H9 (cell line): Measurements from ENCODE around the gene CCDC40. TPM values are rescaled to one million over a fixed set of nuclear protein-coding genes. Genes with fewer than 3 reads are reported as not detected.

ENCODE experiments used
- DNase-seq: peaks from one replicate; pipeline ENCODE4 v3.0.0-alpha.2; 2017
- H2AFZ ChIP-seq: one replicate; pipeline ENCODE4 v1.6.1; 2013; ENCODE audit warnings: mild to moderate bottlenecking, low read length, control low read depth, moderate library complexity
- H2AK5ac ChIP-seq: 2 replicates; pipeline ENCODE4 v1.6.1; 2013; ENCODE audit warnings: low read length, control low read depth, mixed read lengths; ENCODE audit not compliant: insufficient read length
- H2BK120ac ChIP-seq: one replicate; pipeline ENCODE4 v1.6.1; 2013; ENCODE audit warnings: low read depth, mild to moderate bottlenecking, low read length, control low read depth, inconsistent platforms; ENCODE audit not compliant: poor library complexity, severe bottlenecking
- H2BK12ac ChIP-seq: 2 replicates; pipeline ENCODE4 v1.6.1; 2013; ENCODE audit warnings: low read length, control low read depth, mixed read lengths, low read depth; ENCODE audit not compliant: insufficient read length
- H2BK15ac ChIP-seq: 2 replicates; pipeline ENCODE4 v1.6.1; 2013; ENCODE audit warnings: low read depth, low read length, control low read depth
- H2BK20ac ChIP-seq: one replicate; pipeline ENCODE4 v1.6.1; 2013; ENCODE audit warnings: low read depth, mild to moderate bottlenecking, low read length, control low read depth, inconsistent platforms; ENCODE audit not compliant: poor library complexity, severe bottlenecking
- H2BK5ac ChIP-seq: 2 replicates; pipeline ENCODE4 v1.6.1; 2013; ENCODE audit warnings: low read length, control low read depth, mixed read lengths; ENCODE audit not compliant: insufficient read length
- H3K14ac ChIP-seq: 2 replicates; pipeline ENCODE4 v1.6.1; 2013; ENCODE audit warnings: low read length, control low read depth; ENCODE audit not compliant: insufficient read depth
- H3K18ac ChIP-seq: 2 replicates; pipeline ENCODE4 v1.6.1; 2013; ENCODE audit warnings: low read depth, mild to moderate bottlenecking, mixed read lengths, low read length, control low read depth; ENCODE audit not compliant: insufficient read length
- H3K23ac ChIP-seq: 2 replicates; pipeline ENCODE4 v1.6.1; 2013; ENCODE audit warnings: low read length, control low read depth, mixed read lengths, low read depth; ENCODE audit not compliant: insufficient read length
- H3K23me2 ChIP-seq: 2 replicates; pipeline ENCODE4 v1.6.1; 2013; ENCODE audit warnings: low read depth, mild to moderate bottlenecking, mixed read lengths, low read length, control low read depth; ENCODE audit not compliant: insufficient read length, poor library complexity, severe bottlenecking
- H3K27ac ChIP-seq: 2 replicates; pipeline ENCODE4 v1.5.1; 2013; ENCODE audit warnings: low read length, control low read depth, mixed read lengths, low read depth; ENCODE audit not compliant: insufficient read length
- H3K27me3 ChIP-seq: 2 replicates; pipeline ENCODE4 v1.6.1; 2013; ENCODE audit warnings: low read length, control low read depth, inconsistent platforms; ENCODE audit not compliant: insufficient read depth
- H3K4ac ChIP-seq: 2 replicates; pipeline ENCODE4 v1.6.1; 2013; ENCODE audit warnings: low read depth, mild to moderate bottlenecking, control low read depth, inconsistent platforms, low read length, moderate library complexity
- H3K4me1 ChIP-seq: 2 replicates; pipeline ENCODE4 v1.6.1; 2013; ENCODE audit warnings: low read length, control low read depth, inconsistent platforms; ENCODE audit not compliant: insufficient read depth
- H3K4me2 ChIP-seq: 2 replicates; pipeline ENCODE4 v1.6.1; 2013; ENCODE audit warnings: low read length, control low read depth, mixed read lengths; ENCODE audit not compliant: insufficient read length, insufficient read depth
- H3K56ac ChIP-seq: 2 replicates; pipeline ENCODE4 v1.6.1; 2013; ENCODE audit warnings: low read depth, mild to moderate bottlenecking, mixed read lengths, low read length, control low read depth; ENCODE audit not compliant: insufficient read length
- H3K79me1 ChIP-seq: 2 replicates; pipeline ENCODE4 v1.6.1; 2013; ENCODE audit warnings: low read depth, mild to moderate bottlenecking, moderate library complexity, low read length, control low read depth, inconsistent platforms; ENCODE audit not compliant: insufficient read depth, poor library complexity, severe bottlenecking
- H3K79me2 ChIP-seq: 2 replicates; pipeline ENCODE4 v1.6.1; 2013; ENCODE audit warnings: low read length, control low read depth, inconsistent platforms; ENCODE audit not compliant: insufficient read depth
- H3K9ac ChIP-seq: 2 replicates; pipeline ENCODE4 v1.6.1; 2013; ENCODE audit warnings: low read length, control low read depth, mixed read lengths; ENCODE audit not compliant: insufficient read length; ENCODE audit errors: extremely low read depth
- H3K9me3 ChIP-seq: one replicate; pipeline ENCODE4 v1.6.1; 2013; ENCODE audit warnings: low read depth, low read length, inconsistent platforms; ENCODE audit not compliant: control insufficient read depth
- H3T11ph ChIP-seq: one replicate; pipeline ENCODE4 v1.6.1; 2013; ENCODE audit warnings: mild to moderate bottlenecking, low read length, control low read depth, inconsistent platforms
- H4K20me1 ChIP-seq: one replicate; pipeline ENCODE4 v1.6.1; 2013; ENCODE audit not compliant: control insufficient read depth, insufficient read length, insufficient read depth
- H4K5ac ChIP-seq: 2 replicates; pipeline ENCODE4 v1.6.1; 2013; ENCODE audit warnings: low read depth, mild to moderate bottlenecking, mixed read lengths, low read length, control low read depth; ENCODE audit not compliant: insufficient read length
- H4K8ac ChIP-seq: replicated peaks from 2 replicates; pipeline ENCODE4 v1.6.1; 2013; ENCODE audit warnings: low read length, control low read depth, mixed read lengths, low read depth; ENCODE audit not compliant: insufficient read length
- H4K91ac ChIP-seq: 2 replicates; pipeline ENCODE4 v1.6.1; 2013; ENCODE audit warnings: low read depth, mild to moderate bottlenecking, moderate library complexity, mixed read lengths, low read length, control low read depth; ENCODE audit not compliant: insufficient read length
- H3K27ac Mint-ChIP-seq, 3 experiments: 2 replicates in 2 of 3; 3 replicates in 1 of 3; pipeline ENCODE4 v1.8.0; 2020 to 2021; ENCODE audit warnings: mixed read lengths in 3 of 3, mild to moderate bottlenecking in 1 of 3, moderate library complexity in 1 of 3
- H3K27me3 Mint-ChIP-seq: 2 replicates; pipeline ENCODE4 v1.8.0; 2021; ENCODE audit warnings: low read depth, mild to moderate bottlenecking, moderate library complexity, mixed read lengths
- H3K36me3 Mint-ChIP-seq, 3 experiments: 2 replicates in 2 of 3; 3 replicates in 1 of 3; pipeline ENCODE4 v1.8.0; 2020 to 2021; ENCODE audit warnings: low read depth in 3 of 3, mixed read lengths in 3 of 3; ENCODE audit not compliant: insufficient read depth in 1 of 3
- H3K4me1 Mint-ChIP-seq, 2 experiments: 2 replicates each; pipeline ENCODE4 v1.8.0; 2020; ENCODE audit warnings: mixed read lengths in 2 of 2
- H3K4me3 Mint-ChIP-seq, 2 experiments: 2 replicates in 1 of 2; 3 replicates in 1 of 2; pipeline ENCODE4 v1.8.0; 2020 to 2021; ENCODE audit warnings: mild to moderate bottlenecking in 2 of 2, mixed read lengths in 2 of 2, moderate library complexity in 1 of 2
- H3K9me3 Mint-ChIP-seq, 2 experiments: 2 replicates in 1 of 2; 3 replicates in 1 of 2; pipeline ENCODE4 v1.8.0; 2020; ENCODE audit warnings: mild to moderate bottlenecking in 2 of 2, mixed read lengths in 2 of 2, moderate library complexity in 1 of 2
- WGBS: extraction: QIAGEN DNeasy Blood & Tissue Kit; methylation state at CpG from one replicate; pipeline ENCODE4 v1.1.7; 2013; ENCODE audit warnings: missing lambda C conversion rate, low lambda C conversion rate, mixed read lengths; ENCODE audit not compliant: insufficient read length; ENCODE audit errors: extremely low coverage; 5-methylcytosine and 5-hydroxymethylcytosine counted together
- total RNA-seq: library from RNA; stranded (reverse); gene quantifications from 2 replicates; pipeline ENCODE4 v1.2.1, GENCODE V29; 2021
- TF ChIP-seq, protein P1 (sequence below): fragments of 200-600 bp; sonication (generic); conservative IDR thresholded peaks from 3 replicates; pipeline ENCODE4 v1.8.0; 2021; ENCODE audit warnings: antibody characterized with exemption, mild to moderate bottlenecking

Gene CCDC40
- total RNA-seq, 1 experiment from 2014 or later: 8.9 TPM

DNA sequence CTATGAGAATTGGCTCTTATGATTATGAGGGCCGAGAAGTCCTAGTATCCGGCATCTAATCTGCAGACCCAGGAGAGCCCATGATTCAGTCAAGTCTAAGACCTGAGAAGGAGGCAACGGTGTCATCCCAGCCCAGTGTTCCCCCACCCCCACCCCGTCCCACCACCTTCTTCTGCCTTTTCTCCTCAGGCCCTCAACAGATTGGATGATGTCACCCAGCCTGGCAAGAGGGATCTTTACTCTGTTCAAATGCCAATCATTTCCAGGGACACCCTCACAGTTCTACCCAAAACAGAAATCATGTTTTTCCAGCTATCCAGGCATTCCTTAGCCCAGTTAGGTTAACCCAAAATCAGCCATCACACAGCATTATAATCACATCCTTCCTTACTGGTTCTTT lies 54.9 kb downstream of the CCDC40 start:
- H3K4me2 ChIP-seq: no peak overlapping the region
- no peak overlapping the region for H3K4me3 Mint-ChIP-seq

More for the DNA sequence above, 54.9 kb downstream of the CCDC40 start:
- Mint-ChIP-seq H3K9me3 (no peaks in the 10 kb centered on the region; a peak in 1 of 5 replicates), H3K4me1 (peaks cover 4 to 5% of the 10 kb centered on the region in 2 experiments; a peak in 2 of 4 replicates), H3K36me3 (peaks cover 0 to 4% (median 0%) of the 10 kb centered on the region in 3 experiments; a peak in 1 of 7 replicates), H3K27me3 (peaks cover 4% of the 10 kb centered on the region), H3K27ac (no peak overlapping the region)
- Histone ChIP-seq H2BK20ac (no peak overlapping the region), H2BK120ac (no peak overlapping the region), H3K79me2 (no peaks in the 10 kb centered on the region), H3K79me1 (no peaks in the 10 kb centered on the region), H2AK5ac (no peak overlapping the region), H3K23me2 (no peaks in the 10 kb centered on the region), H3K27ac (no peak overlapping the region), H4K20me1 (no peaks in the 10 kb centered on the region), H3K23ac (no peak overlapping the region), H2AFZ (no peak overlapping the region), H2BK5ac (no peak overlapping the region), H3K56ac (no peak overlapping the region), H3T11ph (no peak overlapping the region), H3K4me1 (no peaks in the 10 kb centered on the region), H3K9ac (no peak overlapping the region), H3K4ac (no peak overlapping the region), H4K5ac (no peak overlapping the region), H4K8ac (no peak overlapping the region), H3K27me3 (no peaks in the 10 kb centered on the region), H3K14ac (no peak overlapping the region), H2BK15ac (no peak overlapping the region), H3K18ac (no peak overlapping the region), H3K9me3 (no peaks in the 10 kb centered on the region), H4K91ac (no peak overlapping the region), H2BK12ac (no peak overlapping the region)
- DNase-seq: no peak
- no CpG with 5 or more reads among the region's 4 CpGs for WGBS
- TF ChIP-seq, protein P1, sequence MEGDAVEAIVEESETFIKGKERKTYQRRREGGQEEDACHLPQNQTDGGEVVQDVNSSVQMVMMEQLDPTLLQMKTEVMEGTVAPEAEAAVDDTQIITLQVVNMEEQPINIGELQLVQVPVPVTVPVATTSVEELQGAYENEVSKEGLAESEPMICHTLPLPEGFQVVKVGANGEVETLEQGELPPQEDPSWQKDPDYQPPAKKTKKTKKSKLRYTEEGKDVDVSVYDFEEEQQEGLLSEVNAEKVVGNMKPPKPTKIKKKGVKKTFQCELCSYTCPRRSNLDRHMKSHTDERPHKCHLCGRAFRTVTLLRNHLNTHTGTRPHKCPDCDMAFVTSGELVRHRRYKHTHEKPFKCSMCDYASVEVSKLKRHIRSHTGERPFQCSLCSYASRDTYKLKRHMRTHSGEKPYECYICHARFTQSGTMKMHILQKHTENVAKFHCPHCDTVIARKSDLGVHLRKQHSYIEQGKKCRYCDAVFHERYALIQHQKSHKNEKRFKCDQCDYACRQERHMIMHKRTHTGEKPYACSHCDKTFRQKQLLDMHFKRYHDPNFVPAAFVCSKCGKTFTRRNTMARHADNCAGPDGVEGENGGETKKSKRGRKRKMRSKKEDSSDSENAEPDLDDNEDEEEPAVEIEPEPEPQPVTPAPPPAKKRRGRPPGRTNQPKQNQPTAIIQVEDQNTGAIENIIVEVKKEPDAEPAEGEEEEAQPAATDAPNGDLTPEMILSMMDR: no peak
